ENCODE measurements around the gene KLK6.

The KLK6 gene

GRCh38 chr19:50969413-50969760, at the start of gene KLK6:
Gene KLK6, minus strand, starts transcription at chr19:50969591. Its CDS starts 1,487 bp downstream, at chr19:50968104.
- DNase-seq (ENCODE audit: low spot score), result no peak

GRCh38 chr19:51018745-51019543, 49.6 kb upstream of the KLK6 start:
- DNase-seq (ENCODE audit: low spot score), result no peak

- DNase-seq (ENCODE audit: low spot score), result peak; percentile 80
Observed at GRCh38 chr19:51016798-51017683, 47.6 kb upstream of the KLK6 start.

GRCh38 chr19:51015691-51016267, 46.4 kb upstream of the KLK6 start:
- DNase-seq (ENCODE audit: low spot score), result no peak

- DNase-seq (ENCODE audit: low spot score), result no peak
Observed at GRCh38 chr19:51014242-51014641, 44.9 kb upstream of the KLK6 start.

GRCh38 chr19:51012661-51013190, 43.3 kb upstream of the KLK6 start:
- no peak for DNase-seq (ENCODE audit: low spot score)

- DNase-seq (ENCODE audit: low spot score), result no peak
Observed at GRCh38 chr19:51010066-51010795, 40.8 kb upstream of the KLK6 start.

GRCh38 chr19:51009061-51009891, 39.9 kb upstream of the KLK6 start:
- DNase-seq (ENCODE audit: low spot score), result no peak

- no peak for DNase-seq (ENCODE audit: low spot score)
Observed at GRCh38 chr19:51007488-51007887, 38.1 kb upstream of the KLK6 start.

- no peak for DNase-seq (ENCODE audit: low spot score)
Observed at GRCh38 chr19:51006406-51006805, 37.0 kb upstream of the KLK6 start.

- DNase-seq (ENCODE audit: low spot score), result no peak
Observed at GRCh38 chr19:51005248-51005647, 35.9 kb upstream of the KLK6 start.

- DNase-seq (ENCODE audit: low spot score), result no peak
Observed at GRCh38 chr19:51003316-51003715, 33.9 kb upstream of the KLK6 start.

- DNase-seq (ENCODE audit: low spot score), result no peak
Observed at GRCh38 chr19:51002542-51003311, 33.3 kb upstream of the KLK6 start.

- no peak for DNase-seq (ENCODE audit: low spot score)
Observed at GRCh38 chr19:51002089-51002532, 32.7 kb upstream of the KLK6 start.

- no peak for DNase-seq (ENCODE audit: low spot score)
Observed at GRCh38 chr19:51001515-51001914, 32.1 kb upstream of the KLK6 start, which contains the start of gene KLK8. Gene KLK8, minus strand, starts transcription at chr19:51001604. Its CDS starts 437 bp downstream, at chr19:51001167.

- no peak for DNase-seq (ENCODE audit: low spot score)
Observed at GRCh38 chr19:51000981-51001380, 31.6 kb upstream of the KLK6 start.

- DNase-seq (ENCODE audit: low spot score), result no peak
Observed at GRCh38 chr19:51000426-51000825, 31.0 kb upstream of the KLK6 start.

- no peak for DNase-seq (ENCODE audit: low spot score)
Observed at GRCh38 chr19:50998686-50999085, 29.3 kb upstream of the KLK6 start.

GRCh38 chr19:50998061-50998460, 28.7 kb upstream of the KLK6 start:
- DNase-seq (ENCODE audit: low spot score), result no peak

GRCh38 chr19:50994129-50994528, 24.7 kb upstream of the KLK6 start:
- DNase-seq (ENCODE audit: low spot score), result no peak
